Spinal cord (tissue), 10 donors: ENCODE results near the gene NR2C1. TPM values are rescaled to one million over a fixed set of nuclear protein-coding genes. Genes with fewer than 3 reads are reported as not detected.
"Not testable (repeated sequence)": the region's sequence is repeated elsewhere in the genome, so short reads cannot be mapped to it uniquely, and the experiment has no call there.

Source experiments
- DNase-seq, 6 donors: peaks; one replicate each; pipeline versions ENCODE4 v3.0.0 to v3.0.0-alpha.2; 2013 to 2015; ENCODE audit warnings: low spot score in 6 of 6, low read depth in 4 of 6
- H3K27ac ChIP-seq: one replicate; pipeline ENCODE4 v1.5.1; 2013; ENCODE audit warnings: low read depth, low read length, control low read depth
- H3K27me3 ChIP-seq: one replicate; pipeline ENCODE4 v1.6.1; 2013; ENCODE audit warnings: low read length; ENCODE audit not compliant: control insufficient read depth, insufficient read depth
- H3K36me3 ChIP-seq: one replicate; pipeline ENCODE4 v1.6.1; 2013; ENCODE audit warnings: low read length; ENCODE audit not compliant: control insufficient read depth, insufficient read depth
- H3K4me1 ChIP-seq: one replicate; pipeline ENCODE4 v1.6.1; 2013; ENCODE audit warnings: low read length; ENCODE audit not compliant: control insufficient read depth, insufficient read depth
- H3K4me3 ChIP-seq: one replicate; pipeline ENCODE4 v1.5.1; 2013; ENCODE audit warnings: low read depth, low read length, control low read depth
- H3K9me3 ChIP-seq: one replicate; pipeline ENCODE4 v1.6.1; 2013; ENCODE audit warnings: low read length; ENCODE audit not compliant: control insufficient read depth, insufficient read depth
- WGBS: methylation state at CpG from one replicate; pipeline ENCODE4 v1.1.5; 2013; ENCODE audit warnings: missing lambda C conversion rate; ENCODE audit not compliant: insufficient coverage; 5-methylcytosine and 5-hydroxymethylcytosine counted together
- polyA plus RNA-seq, 2 donors: library from polyadenylated mRNA; unstranded; fragments of 120-200 nt; gene quantifications; one replicate each; pipeline ENCODE4 v1.2.1, GENCODE V29; 2013; ENCODE audit not compliant: insufficient read length in 2 of 2
- total RNA-seq, 2 donors: library from RNA; depleted of rRNA in 1 of 2; stranded (reverse); fragments of 120-200 nt in 1 of 2; fragments of >200 nt in 1 of 2; gene quantifications; one replicate each; pipeline versions ENCODE4 v1.2.3 to v1.2.4, GENCODE V29; 2013 to 2014
- donor health status: healthy.

The NR2C1 gene
- total and polyA plus RNA-seq, 4 donors = 50.6 to 76.1 (median 69.2) TPM

DNA sequence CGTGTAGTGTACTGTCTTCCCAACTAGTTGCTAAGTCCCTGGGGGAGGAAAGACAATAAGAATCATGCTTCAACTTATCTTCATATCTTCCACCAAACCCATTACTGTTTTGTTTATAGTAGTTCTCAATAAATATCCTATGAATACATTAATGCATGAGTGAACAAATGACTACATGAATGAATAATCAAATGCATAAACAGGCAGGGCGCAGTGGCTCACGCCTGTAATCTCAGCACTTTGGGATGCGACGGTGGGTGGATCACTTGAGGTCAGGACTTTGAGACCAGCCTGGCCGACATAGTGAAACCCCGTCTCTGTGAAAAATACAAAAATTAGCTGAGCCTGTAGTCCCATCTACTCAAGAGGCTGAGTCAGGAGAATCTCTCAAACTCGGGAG lies 32.1 kb upstream of the NR2C1 start:
- Histone ChIP-seq H3K36me3 (peaks cover 4% of the 10 kb centered on the region), H3K4me1 (no peaks in the 10 kb centered on the region), H3K27ac (no peak overlapping the region), H3K9me3 (no peaks in the 10 kb centered on the region), H3K27me3 (no peaks in the 10 kb centered on the region), H3K4me3 (no peak overlapping the region)
- peak in 1 of 6 donors; percentile 11 for DNase-seq
- WGBS = 91% methylated on average over 6 of the region's 8 CpGs

DNA sequence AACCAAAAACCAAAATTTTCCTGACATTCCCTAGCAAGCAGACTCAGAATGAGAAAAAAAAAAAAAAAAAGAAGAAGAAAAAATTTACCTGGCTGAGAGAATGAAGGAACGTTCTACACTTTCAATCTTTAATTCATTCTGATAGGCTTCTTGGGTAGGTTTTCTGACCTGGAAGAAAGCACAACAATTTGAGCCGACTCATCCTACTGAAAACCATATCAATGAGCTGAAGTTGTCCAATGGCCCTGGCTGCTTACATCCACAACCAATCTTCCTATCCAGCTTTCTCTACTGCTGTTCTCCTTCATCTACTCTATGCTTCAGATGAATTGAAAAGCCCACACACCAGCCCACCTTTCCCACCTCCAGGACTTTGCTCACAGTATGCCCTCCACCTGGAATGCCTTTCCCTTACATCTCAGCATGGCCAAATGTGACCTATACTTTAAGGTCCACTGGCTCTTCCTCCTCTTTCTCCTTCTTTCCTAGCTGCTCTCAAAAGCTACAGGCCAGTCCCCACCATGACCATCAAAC lies 31.6 kb upstream of the NR2C1 start:
- no peaks in the 10 kb centered on the region for H3K27me3 ChIP-seq
- peaks cover 4% of the 10 kb centered on the region for H3K36me3 ChIP-seq
- no peak overlapping the region for H3K4me3 ChIP-seq
- no peaks in the 10 kb centered on the region for H3K4me1 ChIP-seq
- no peak overlapping the region for H3K27ac ChIP-seq
- WGBS = 100% methylated on average over 1 of the region's 2 CpGs
- H3K9me3 ChIP-seq = no peaks in the 10 kb centered on the region
- no peak for DNase-seq

DNA sequence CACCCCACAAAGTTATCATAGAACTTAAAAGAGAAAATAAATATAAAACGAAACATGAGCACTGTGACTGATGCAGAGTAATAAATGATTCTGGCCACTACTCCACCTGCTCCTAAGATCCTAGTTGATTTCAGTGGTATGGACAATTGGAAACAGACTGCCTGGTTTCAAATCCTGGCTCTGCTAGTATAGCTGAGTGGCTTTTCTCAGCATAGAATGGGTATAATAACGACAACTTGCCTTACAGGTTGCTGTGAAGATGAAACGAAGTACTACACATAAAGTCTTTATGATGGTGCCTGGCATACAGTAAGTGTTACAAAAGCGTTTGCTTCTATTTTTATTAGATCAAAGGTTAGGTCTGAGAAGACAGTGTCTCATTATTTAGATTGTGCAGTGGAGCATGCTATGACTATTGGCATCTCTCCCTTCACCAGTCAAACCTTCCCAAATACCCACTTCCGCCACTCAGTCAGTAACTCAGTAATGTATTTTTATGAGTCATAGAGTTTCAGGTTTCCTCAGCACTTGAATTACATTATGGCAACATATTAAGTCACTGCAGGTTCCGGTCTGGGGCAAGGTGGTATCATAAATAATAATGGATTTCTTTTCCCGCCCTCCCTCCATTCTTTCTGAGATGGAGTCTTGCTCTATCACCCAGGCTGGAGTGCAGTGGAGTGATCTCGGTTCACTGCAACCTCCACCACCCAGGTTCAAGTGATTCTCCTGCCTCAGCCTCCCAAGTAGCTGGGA lies 29.7 kb upstream of the NR2C1 start:
- Histone ChIP-seq H3K9me3 (no peaks in the 10 kb centered on the region), H3K4me1 (no peaks in the 10 kb centered on the region), H3K27me3 (no peaks in the 10 kb centered on the region), H3K27ac (no peak overlapping the region), H3K36me3 (peaks cover 4% of the 10 kb centered on the region), H3K4me3 (no peak overlapping the region)
- no peak for DNase-seq
- 76% methylated on average over 2 of the region's 8 CpGs for WGBS

DNA sequence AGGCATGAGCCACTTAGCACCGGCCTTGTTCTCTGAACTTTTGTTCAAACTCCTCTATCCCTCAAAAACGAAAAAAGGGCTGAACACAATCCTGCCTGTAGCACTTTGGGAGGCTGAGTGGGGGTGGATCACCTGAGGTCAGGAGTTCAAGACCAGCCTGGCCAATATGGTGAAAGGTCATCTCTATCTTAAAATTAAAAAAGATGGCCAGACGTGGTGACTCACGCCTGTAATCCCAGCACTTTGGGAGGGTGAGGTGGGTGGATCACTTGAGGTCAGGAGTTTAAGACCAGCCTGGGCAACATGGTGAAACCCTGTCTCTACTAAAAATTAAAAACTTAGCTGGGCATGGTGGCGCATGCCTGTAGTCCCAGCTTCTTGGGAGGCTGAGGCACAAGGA lies 28.5 kb upstream of the NR2C1 start:
- WGBS = 100% methylated on average over 1 of the region's 5 CpGs
- H3K27ac ChIP-seq, H3K9me3 ChIP-seq, DNase-seq, H3K4me1 ChIP-seq, H3K27me3 ChIP-seq, H3K4me3 ChIP-seq, H3K36me3 ChIP-seq: not testable (repeated sequence)

DNA sequence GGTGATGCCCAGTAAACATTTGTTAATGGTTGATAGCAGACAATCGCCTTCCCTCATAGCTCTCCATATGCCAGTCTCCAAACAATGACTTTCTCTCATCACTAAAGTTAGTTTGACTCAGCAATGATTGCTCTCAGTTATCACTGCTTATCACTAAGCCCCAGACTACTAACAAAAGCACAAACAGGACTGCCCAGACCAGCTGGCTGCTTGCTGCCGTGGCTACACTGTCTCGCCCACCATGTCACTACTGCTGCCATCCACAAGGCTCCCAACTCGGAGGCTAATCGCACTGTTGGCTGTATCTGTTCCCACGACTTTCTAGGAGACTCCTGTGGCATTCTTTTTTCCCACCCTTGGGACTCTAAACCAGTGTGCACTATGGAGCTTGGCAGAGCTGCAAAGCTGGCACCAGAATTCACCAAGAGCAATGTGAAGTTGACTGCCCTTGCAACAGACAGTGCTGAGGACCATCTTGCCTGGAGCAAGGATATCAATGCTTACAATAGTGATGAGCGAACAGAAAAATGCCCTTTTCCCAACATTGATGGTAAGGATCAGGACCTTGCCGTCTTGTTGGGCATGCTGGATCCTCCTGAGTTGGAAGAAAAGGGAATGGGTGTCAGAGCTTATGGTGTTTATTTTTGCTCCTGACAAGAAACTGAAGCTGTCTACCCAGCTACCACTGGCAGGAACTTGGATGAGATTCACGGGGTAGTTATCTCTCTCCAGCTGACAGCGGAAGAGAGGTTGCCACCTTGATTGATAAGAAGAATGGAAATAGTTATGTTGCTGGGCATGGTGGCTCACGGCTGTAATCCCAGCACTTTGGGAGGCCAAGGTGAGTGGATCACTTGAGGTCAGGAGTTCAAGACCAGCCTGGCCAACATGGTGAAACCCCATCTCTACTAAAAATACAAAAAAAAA lies 27.1 kb upstream of the NR2C1 start:
- WGBS = 76% methylated on average over 6 of the region's 11 CpGs
- Histone ChIP-seq H3K9me3 (no peaks in the 10 kb centered on the region), H3K27ac (no peak overlapping the region), H3K4me3 (no peak overlapping the region), H3K27me3 (no peaks in the 10 kb centered on the region), H3K36me3 (peaks cover 4% of the 10 kb centered on the region), H3K4me1 (no peaks in the 10 kb centered on the region)
- no peak for DNase-seq

DNA sequence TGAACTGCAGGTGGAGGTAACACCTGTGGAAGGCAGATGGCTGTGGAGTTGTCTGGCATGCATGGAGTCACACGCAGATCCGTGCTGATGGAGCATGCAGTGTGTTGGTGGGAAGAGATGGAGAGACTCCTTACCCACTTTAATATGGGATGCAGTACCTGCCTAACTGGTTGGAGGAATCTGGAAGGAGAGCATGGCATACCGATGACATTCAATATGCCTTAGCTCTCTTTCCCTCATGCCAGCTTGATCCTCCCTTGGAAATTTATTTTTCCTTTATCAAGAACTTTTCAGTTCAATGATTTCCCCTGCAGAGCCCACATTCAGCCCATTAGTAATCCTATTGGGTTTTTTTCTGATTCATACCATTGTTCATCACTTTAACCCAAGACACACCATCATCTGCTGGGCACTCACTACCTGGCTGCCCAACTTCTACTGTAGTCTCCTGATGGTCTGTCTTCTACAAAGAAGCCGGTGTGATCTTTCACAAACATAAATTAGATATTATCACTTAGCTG lies 25.9 kb upstream of the NR2C1 start:
- DNase-seq = no peak
- no peaks in the 10 kb centered on the region for H3K4me1 ChIP-seq
- no peak overlapping the region for H3K4me3 ChIP-seq
- WGBS = no CpG with 5 or more reads among the region's 4 CpGs
- H3K27me3 ChIP-seq = no peaks in the 10 kb centered on the region
- no peaks in the 10 kb centered on the region for H3K9me3 ChIP-seq
- no peak overlapping the region for H3K27ac ChIP-seq
- H3K36me3 ChIP-seq = no peaks in the 10 kb centered on the region

DNA sequence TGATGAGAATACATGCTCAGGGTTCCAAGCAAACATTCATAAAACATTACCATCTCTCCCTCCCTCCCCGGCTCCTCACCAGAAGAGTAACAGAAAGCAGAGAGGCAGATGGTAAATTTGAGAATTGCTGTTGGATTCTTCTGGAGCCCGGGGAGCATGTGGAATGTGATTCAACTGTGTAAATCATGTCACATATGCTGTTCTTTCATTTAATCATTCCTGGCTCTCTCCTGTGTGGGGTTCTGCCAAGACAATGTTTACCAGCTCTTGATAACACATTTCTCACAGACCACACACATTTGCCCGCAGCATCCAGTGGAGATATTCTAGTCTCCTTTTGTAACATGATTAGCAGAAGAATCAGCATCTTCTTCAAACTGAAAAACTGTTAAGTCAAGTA lies 23.4 kb upstream of the NR2C1 start:
- peaks cover 2% of the 10 kb centered on the region for H3K36me3 ChIP-seq
- no peak overlapping the region for H3K27ac ChIP-seq
- peak in 2 of 6 donors; percentile 72 to 96 for DNase-seq
- H3K27me3 ChIP-seq = no peaks in the 10 kb centered on the region
- no peaks in the 10 kb centered on the region for H3K4me1 ChIP-seq
- no peaks in the 10 kb centered on the region for H3K9me3 ChIP-seq
- no peak overlapping the region for H3K4me3 ChIP-seq
- no CpG with 5 or more reads among the region's 3 CpGs for WGBS

DNA sequence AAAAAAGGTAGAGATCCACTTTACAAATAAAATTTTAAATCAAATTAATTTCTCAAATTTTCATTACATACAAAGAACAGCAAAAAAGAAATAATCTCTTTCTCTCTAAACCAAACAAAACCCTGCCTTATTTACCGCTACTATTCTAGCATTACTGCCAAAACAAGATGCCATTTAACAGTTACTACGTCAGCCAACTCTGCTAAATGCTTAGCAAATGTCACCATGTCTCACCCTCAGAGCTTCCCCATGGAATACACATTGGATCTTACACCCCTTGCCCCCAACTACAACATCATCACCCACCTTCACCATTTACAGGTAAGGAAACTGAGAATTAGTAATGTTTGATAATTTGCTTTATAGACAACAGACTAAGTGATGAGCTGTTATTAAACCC lies 23.0 kb upstream of the NR2C1 start:
- Histone ChIP-seq H3K27me3 (no peaks in the 10 kb centered on the region), H3K4me3 (no peak overlapping the region), H3K4me1 (no peaks in the 10 kb centered on the region), H3K9me3 (no peaks in the 10 kb centered on the region), H3K27ac (no peak overlapping the region), H3K36me3 (peaks cover 2% of the 10 kb centered on the region)
- 68% methylated on average over 2 of the region's 2 CpGs for WGBS
- DNase-seq = peak in 1 of 6 donors; percentile 8

DNA sequence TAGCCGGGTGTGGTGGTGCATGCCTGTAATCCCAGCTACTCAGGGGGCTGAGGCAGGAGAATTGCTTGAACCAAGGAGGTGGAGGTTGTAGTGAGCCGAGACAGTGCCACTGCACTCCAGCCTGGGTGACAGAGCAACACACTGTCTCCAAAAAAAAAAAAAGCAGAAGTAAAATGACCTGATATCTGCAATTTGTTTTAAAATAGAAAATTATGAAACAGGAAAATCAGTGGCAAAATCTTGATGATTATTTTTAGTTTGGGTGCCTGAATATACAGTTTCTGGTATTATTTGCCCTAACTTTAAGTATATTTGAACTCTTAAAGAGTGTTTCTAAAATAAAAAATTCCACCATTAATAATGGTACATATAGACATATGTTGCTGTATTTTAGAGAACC lies 22.4 kb upstream of the NR2C1 start:
- H3K4me1 ChIP-seq, H3K36me3 ChIP-seq, H3K4me3 ChIP-seq, H3K27ac ChIP-seq, H3K9me3 ChIP-seq, DNase-seq, H3K27me3 ChIP-seq: not testable (repeated sequence)
- WGBS = no CpG with 5 or more reads among the region's 2 CpGs
